Measurements from ENCODE around the gene TMEM98.

DNA sequence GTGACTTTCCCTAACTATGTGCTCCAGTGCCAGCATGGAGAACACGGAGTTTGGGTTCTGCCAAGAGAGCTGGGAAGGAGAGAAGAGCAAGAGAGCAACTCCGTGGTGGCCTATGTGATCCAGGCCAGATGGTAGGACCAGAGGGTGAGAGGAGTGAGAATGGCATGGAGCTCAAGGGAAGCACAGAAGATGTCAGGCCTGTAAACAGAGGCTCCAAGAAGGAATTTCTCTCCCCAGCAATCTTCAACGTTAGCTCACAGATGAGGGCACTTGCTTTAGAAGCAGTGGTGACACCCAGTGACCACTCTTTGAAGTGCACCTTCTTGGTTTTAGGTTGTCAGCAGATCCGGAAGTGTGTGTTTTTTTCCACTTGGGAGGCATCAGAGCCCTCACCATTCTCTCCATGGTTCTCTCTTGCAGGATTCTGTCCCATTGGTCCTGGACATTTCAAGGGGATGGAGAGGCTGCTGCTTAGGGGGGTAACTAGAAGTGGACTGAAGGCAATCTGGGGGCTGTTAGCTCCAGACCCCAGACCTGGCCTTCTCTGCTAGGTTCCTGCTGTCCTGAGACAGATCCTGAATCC is 18.1 kb upstream of the TMEM98 start:
- TF ChIP-seq, protein P1, sequence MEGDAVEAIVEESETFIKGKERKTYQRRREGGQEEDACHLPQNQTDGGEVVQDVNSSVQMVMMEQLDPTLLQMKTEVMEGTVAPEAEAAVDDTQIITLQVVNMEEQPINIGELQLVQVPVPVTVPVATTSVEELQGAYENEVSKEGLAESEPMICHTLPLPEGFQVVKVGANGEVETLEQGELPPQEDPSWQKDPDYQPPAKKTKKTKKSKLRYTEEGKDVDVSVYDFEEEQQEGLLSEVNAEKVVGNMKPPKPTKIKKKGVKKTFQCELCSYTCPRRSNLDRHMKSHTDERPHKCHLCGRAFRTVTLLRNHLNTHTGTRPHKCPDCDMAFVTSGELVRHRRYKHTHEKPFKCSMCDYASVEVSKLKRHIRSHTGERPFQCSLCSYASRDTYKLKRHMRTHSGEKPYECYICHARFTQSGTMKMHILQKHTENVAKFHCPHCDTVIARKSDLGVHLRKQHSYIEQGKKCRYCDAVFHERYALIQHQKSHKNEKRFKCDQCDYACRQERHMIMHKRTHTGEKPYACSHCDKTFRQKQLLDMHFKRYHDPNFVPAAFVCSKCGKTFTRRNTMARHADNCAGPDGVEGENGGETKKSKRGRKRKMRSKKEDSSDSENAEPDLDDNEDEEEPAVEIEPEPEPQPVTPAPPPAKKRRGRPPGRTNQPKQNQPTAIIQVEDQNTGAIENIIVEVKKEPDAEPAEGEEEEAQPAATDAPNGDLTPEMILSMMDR (IDR thresholded peaks at IDR 0.05), result peak; percentile 55 to 59 (median 58)
- TF ChIP-seq EP300 (IDR thresholded peaks at IDR 0.05) (no peak), POLR2A (IDR thresholded peaks at IDR 0.05) (no peak)

Measured in ovary (tissue), 3 donors.